ENCODE results near the gene GOLGA5.
"Not testable (repeated sequence)": the region's sequence is repeated elsewhere in the genome, so short reads cannot be mapped to it uniquely, and the experiment has no call there.

GOLGA5 gene

GRCh38 chr14:92830902-92831301, 36.8 kb downstream of the GOLGA5 start:
- no peak for DNase-seq

- no peak for DNase-seq
These were observed 38.1 kb downstream of the GOLGA5 start for GRCh38 chr14:92832137-92832700.

- DNase-seq = no peak
These were observed 47.8 kb downstream of the GOLGA5 start for GRCh38 chr14:92841930-92842329.

- no peak for DNase-seq
These were observed 50.1 kb downstream of the GOLGA5 start for GRCh38 chr14:92844204-92844603.

GRCh38 chr14:92846162-92846897, 52.2 kb downstream of the GOLGA5 start:
- no peak for DNase-seq

GRCh38 chr14:92847278-92847677, 53.2 kb downstream of the GOLGA5 start:
- DNase-seq = no peak

GRCh38 chr14:92847749-92848148, 53.6 kb downstream of the GOLGA5 start:
- DNase-seq = no peak

GRCh38 chr14:92848887-92849286, 54.8 kb downstream of the GOLGA5 start:
- DNase-seq = no peak

- no peak for DNase-seq
These were observed 56.4 kb downstream of the GOLGA5 start for GRCh38 chr14:92850492-92850891.

GRCh38 chr14:92853136-92853535, 59.0 kb downstream of the GOLGA5 start:
- not testable (repeated sequence) for DNase-seq

GRCh38 chr14:92860049-92860840, 66.1 kb downstream of the GOLGA5 start:
- no peak for DNase-seq

GRCh38 chr14:92861856-92862745, 68.0 kb downstream of the GOLGA5 start:
- DNase-seq = no peak

- DNase-seq = no peak
These were observed 69.4 kb downstream of the GOLGA5 start for GRCh38 chr14:92863286-92864080.

- DNase-seq = no peak
These were observed 71.6 kb downstream of the GOLGA5 start for GRCh38 chr14:92865674-92866073.

- DNase-seq = no peak
These were observed 72.2 kb downstream of the GOLGA5 start for GRCh38 chr14:92866181-92866752.

GRCh38 chr14:92866901-92867865, 73.1 kb downstream of the GOLGA5 start:
- no peak for DNase-seq

- DNase-seq = no peak
These were observed 81.0 kb downstream of the GOLGA5 start for GRCh38 chr14:92874962-92875661.

GRCh38 chr14:92877757-92878431, 83.8 kb downstream of the GOLGA5 start:
- DNase-seq = no peak

- DNase-seq = no peak
These were observed 86.2 kb downstream of the GOLGA5 start for GRCh38 chr14:92880351-92880750.

Measured in femur (tissue), 1 donor.